Uterus (tissue), 4 donors: ENCODE data around the gene RALGPS1. TPM values are rescaled to one million over a fixed set of nuclear protein-coding genes. Genes with fewer than 3 reads are reported as not detected.
A peak's percentile ranks its signal among the peaks of the same experiment; 100 is the strongest.

Source experiments
- DNase-seq, 2 donors: peaks; one replicate each; pipeline ENCODE4 v3.0.0-alpha.2; 2019 to 2020
- H3K27ac ChIP-seq, 2 donors: fragments of 200-600 bp; sonication (generic); 1 replicate in 1 of 2; 2 replicates in 1 of 2; pipeline ENCODE4 v1.5.1; 2016 to 2018
- H3K27me3 ChIP-seq, 2 donors: fragments of 200-600 bp; sonication (generic); one replicate each; pipeline ENCODE4 v1.5.1; 2018 to 2019; ENCODE audit warnings: control low read depth in 1 of 2
- H3K36me3 ChIP-seq, 2 donors: fragments of 200-600 bp; sonication (generic); one replicate each; pipeline ENCODE4 v1.5.1; 2019; ENCODE audit warnings: control low read depth in 1 of 2
- H3K4me1 ChIP-seq, 2 donors: fragments of 200-600 bp; sonication (generic); one replicate each; pipeline ENCODE4 v1.5.1; 2018 to 2019; ENCODE audit warnings: control low read depth in 1 of 2
- H3K4me3 ChIP-seq, 2 donors: fragments of 200-600 bp; sonication (generic); 1 replicate in 1 of 2; 2 replicates in 1 of 2; pipeline ENCODE4 v1.5.1; 2018 to 2019; ENCODE audit warnings: mild to moderate bottlenecking in 1 of 2
- H3K9me3 ChIP-seq, 2 donors: fragments of 200-600 bp; sonication (generic); one replicate each; pipeline ENCODE4 v1.5.1; 2019; ENCODE audit warnings: control low read depth in 1 of 2
- CTCF ChIP-seq, 4 experiments: fragments of 200-600 bp in 2 of 4; fragments of 450-650 bp in 2 of 4; sonication (generic) in 2 of 4; IDR thresholded peaks; one replicate each; pipeline ENCODE4 v1.5.1; 2016 to 2019; ENCODE audit warnings: antibody characterized with exemption in 4 of 4, mild to moderate bottlenecking in 2 of 4, moderate library complexity in 1 of 4
- POLR2A ChIP-seq, 2 donors: fragments of 450-650 bp; IDR thresholded peaks; one replicate each; pipeline ENCODE4 v1.6.1; 2016; ENCODE audit warnings: antibody characterized with exemption in 2 of 2, mild to moderate bottlenecking in 1 of 2, moderate library complexity in 1 of 2
- intact Hi-C: fragments of 100-400 bp; cut with DNase I; formaldehyde crosslinking; loops from one replicate; pipeline ENCODE4 v1.15.1; 2023; ENCODE audit warnings: low total_unique reads
- total RNA-seq, 4 donors: library from RNA; depleted of rRNA in 3 of 4; stranded (reverse); fragments of >200 nt in 3 of 4; gene quantifications; one replicate each; pipeline versions ENCODE4 v1.1.0 to v1.2.4, GENCODE V29; 2014 to 2023
- donor health status: DM: yes; HTN: yes; CAD: no.

RALGPS1 gene
- total RNA-seq, 4 donors from 2014 or later = 8.5 to 16.7 (median 14.5) TPM

DNA sequence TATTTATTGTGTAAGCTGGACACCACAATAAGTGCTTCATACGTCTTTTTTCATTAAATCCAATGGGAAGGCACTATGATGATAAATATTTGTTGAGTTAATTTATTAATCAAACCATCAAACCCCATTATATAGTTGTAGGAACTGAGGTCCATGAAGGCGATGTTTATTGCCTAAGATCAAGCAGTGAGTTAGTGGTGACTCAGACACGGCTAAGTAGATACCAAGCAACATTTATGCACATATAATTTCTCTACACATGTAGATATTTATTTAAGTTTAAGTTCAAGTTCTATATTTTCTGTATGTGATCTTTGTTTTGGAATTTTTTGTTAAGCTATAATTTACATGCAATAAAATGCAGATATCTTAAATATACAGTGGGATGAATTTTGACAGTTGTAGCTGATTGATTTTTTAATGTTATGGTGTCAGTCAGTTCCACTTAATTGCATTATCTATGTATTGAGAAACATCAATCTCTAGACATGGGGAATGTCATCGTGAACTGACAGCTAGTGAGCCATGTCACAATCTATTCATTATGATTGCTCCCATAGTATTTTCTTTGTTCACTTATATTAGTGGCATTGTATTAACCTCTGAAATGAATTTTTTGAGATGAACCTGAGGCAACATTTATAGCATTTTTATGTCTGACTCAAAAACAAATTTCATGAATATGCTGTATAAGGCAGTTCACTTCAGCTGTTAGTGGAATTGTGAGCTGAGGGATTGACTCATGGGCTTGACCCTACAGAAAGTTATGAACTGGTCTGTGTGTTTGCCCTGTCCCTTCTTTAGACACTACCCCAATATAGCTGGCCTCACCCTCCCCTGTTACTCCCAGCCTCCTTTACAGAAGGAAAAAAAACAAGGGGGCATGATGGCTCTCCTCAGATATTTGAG is 338.1 kb downstream of the RALGPS1 start:
- intact Hi-C loops = no loop called here
- no peak for DNase-seq
- Histone ChIP-seq H3K9me3 (no peaks in the 10 kb centered on the region), H3K4me1 (no peaks in the 10 kb centered on the region), H3K27ac (no peak overlapping the region), H3K4me3 (no peak overlapping the region), H3K27me3 (no peaks in the 10 kb centered on the region), H3K36me3 (no peaks in the 10 kb centered on the region)
- TF ChIP-seq CTCF (IDR thresholded peaks at IDR 0.05) = no peak
- no peak for TF ChIP-seq POLR2A (IDR thresholded peaks at IDR 0.05)

DNA sequence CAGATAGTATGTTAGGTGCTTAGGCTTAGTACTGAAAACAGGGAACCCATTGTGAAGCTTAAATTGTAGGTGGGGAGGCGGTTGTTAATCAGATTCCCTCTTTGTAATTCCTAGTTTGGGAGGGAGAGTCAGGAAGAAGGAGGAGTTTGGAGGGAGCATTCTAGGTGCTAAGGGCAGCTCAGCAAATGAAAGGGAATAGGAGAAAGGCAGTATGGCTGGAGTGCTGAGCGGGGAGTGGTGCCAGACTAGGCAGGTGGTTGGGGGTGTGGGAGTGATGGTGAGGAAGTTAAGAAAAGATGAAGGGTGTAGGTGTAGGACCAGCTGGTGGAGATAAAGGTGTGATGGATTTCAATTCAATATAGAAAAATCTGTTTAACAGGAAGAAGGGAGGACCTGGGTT is 338.9 kb downstream of the RALGPS1 start:
- intact Hi-C loops = no loop called here
- no peaks in the 10 kb centered on the region for H3K27me3 ChIP-seq
- no peak overlapping the region for H3K27ac ChIP-seq
- H3K9me3 ChIP-seq = no peaks in the 10 kb centered on the region
- no peak overlapping the region for H3K4me3 ChIP-seq
- no peaks in the 10 kb centered on the region for H3K36me3 ChIP-seq
- DNase-seq = no peak
- TF ChIP-seq POLR2A (IDR thresholded peaks at IDR 0.05) = no peak
- TF ChIP-seq CTCF (IDR thresholded peaks at IDR 0.05) = no peak
- H3K4me1 ChIP-seq = no peaks in the 10 kb centered on the region

GRCh38 chr9:127255692-127256091 is 341.1 kb downstream of the RALGPS1 start:
- H3K4me3 ChIP-seq = no peak overlapping the region
- no peaks in the 10 kb centered on the region for H3K27me3 ChIP-seq
- TF ChIP-seq POLR2A (IDR thresholded peaks at IDR 0.05) = no peak
- no peak for TF ChIP-seq CTCF (IDR thresholded peaks at IDR 0.05)
- no peaks in the 10 kb centered on the region for H3K9me3 ChIP-seq
- H3K36me3 ChIP-seq = no peaks in the 10 kb centered on the region
- H3K4me1 ChIP-seq = no peaks in the 10 kb centered on the region
- DNase-seq = no peak
- intact Hi-C loops = no loop called here
- no peak overlapping the region for H3K27ac ChIP-seq

DNA sequence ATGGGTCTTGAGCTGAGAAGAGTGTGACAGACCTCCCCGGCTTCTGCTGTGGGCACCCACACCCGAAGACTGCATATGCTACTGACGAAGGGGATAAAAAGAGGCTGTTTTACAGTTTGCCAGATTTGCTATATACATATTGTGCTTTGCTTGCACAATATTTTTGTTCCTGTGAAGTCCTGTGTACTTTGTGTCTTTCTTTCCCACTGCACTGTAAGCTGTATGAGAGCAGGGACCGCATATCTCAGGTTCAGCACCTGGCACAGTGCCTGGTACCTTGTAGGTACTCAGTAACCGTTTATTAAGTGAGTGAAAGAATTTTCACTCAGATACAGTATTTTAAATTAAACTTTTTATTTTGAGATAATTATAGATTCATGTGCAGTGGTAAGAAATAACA is 341.7 kb downstream of the RALGPS1 start:
- intact Hi-C loops = no loop called here
- TF ChIP-seq POLR2A (IDR thresholded peaks at IDR 0.05) = no peak
- TF ChIP-seq CTCF (IDR thresholded peaks at IDR 0.05) = no peak

DNA sequence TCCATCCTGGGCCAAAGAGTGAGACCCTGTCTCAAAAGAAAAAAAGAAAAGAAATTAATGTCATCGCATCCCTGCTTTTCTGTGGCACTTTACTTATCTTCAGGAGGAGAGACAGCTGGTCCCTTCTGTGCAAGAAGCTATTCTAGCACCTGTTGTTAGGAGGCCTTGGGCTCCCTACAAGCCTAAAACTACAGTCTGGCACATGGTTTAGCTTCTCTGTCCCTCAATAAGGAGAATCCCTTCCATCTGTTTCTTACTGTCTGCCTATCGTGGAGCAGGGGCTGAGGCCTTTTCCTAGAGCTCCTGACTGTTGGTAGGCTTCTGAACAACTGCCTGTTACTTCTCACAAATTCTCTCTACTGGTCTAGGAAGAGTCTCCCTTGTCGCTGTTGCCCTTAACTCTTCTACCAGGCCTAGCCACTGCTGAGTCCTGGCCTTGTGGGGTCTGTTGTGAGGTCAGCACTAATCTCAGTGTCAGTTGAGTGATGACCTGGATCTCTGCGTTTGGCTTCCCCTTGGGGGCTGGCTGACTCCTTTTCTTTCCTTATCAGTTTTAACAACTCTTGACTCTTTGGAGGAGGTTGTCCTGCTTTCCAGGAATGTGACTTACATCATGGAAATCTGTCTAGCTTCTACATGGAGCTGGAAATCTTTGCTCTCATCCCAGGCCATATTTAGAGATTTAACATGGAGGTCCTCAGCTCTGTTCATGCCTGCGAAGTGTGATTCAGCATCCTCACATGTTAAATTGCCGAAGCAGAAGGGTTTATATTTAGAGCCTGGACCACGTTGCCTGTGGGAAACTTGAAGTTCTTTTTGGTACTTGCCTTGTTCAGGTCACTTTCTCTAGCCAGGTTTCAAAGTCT is 344.3 kb downstream of the RALGPS1 start:
- H3K36me3 ChIP-seq = no peaks in the 10 kb centered on the region
- no peaks in the 10 kb centered on the region for H3K27me3 ChIP-seq
- no peaks in the 10 kb centered on the region for H3K4me1 ChIP-seq
- peak overlapping the region; percentile 75 for H3K27ac ChIP-seq
- no peak overlapping the region for H3K4me3 ChIP-seq
- H3K9me3 ChIP-seq = no peaks in the 10 kb centered on the region
- TF ChIP-seq CTCF (IDR thresholded peaks at IDR 0.05) (no peak), POLR2A (IDR thresholded peaks at IDR 0.05) (no peak)
- intact Hi-C loops = no loop called here
- DNase-seq = peak; percentile 28 to 29

More for the DNA sequence above, 341.7 kb downstream of the RALGPS1 start:
- Histone ChIP-seq H3K4me1 (no peaks in the 10 kb centered on the region), H3K4me3 (no peak overlapping the region), H3K27ac (no peak overlapping the region), H3K36me3 (no peaks in the 10 kb centered on the region), H3K9me3 (no peaks in the 10 kb centered on the region), H3K27me3 (no peaks in the 10 kb centered on the region)
- no peak for DNase-seq
